Measurements from ENCODE around the gene HS3ST3B1.

HS3ST3B1 gene

GRCh38 chr17:14323522-14323981, 22.7 kb downstream of the HS3ST3B1 start:
- no peak for TF ChIP-seq CTCF (conservative IDR thresholded peaks at IDR 0.05)
- no peak overlapping the region for H3K27ac ChIP-seq

- no peak overlapping the region for H3K27ac ChIP-seq
- TF ChIP-seq CTCF (conservative IDR thresholded peaks at IDR 0.05): no peak
These were observed 24.8 kb downstream of the HS3ST3B1 start for GRCh38 chr17:14325618-14326167.

- no peak for TF ChIP-seq CTCF (conservative IDR thresholded peaks at IDR 0.05)
- no peak overlapping the region for H3K27ac ChIP-seq
These were observed 29.1 kb downstream of the HS3ST3B1 start for GRCh38 chr17:14329900-14330491.

- no peak overlapping the region for H3K27ac ChIP-seq
- no peak for TF ChIP-seq CTCF (conservative IDR thresholded peaks at IDR 0.05)
These were observed 29.6 kb downstream of the HS3ST3B1 start for GRCh38 chr17:14330492-14330962.

GRCh38 chr17:14331225-14331981, 30.5 kb downstream of the HS3ST3B1 start:
- no peak for TF ChIP-seq CTCF (conservative IDR thresholded peaks at IDR 0.05)
- no peak overlapping the region for H3K27ac ChIP-seq

GRCh38 chr17:14331982-14332298, 31.1 kb downstream of the HS3ST3B1 start:
- H3K27ac ChIP-seq: no peak overlapping the region
- TF ChIP-seq CTCF (conservative IDR thresholded peaks at IDR 0.05): no peak

GRCh38 chr17:14332331-14332730, 31.4 kb downstream of the HS3ST3B1 start:
- TF ChIP-seq CTCF (conservative IDR thresholded peaks at IDR 0.05): no peak

More at GRCh38 chr17:14332331-14332730, 31.4 kb downstream of the HS3ST3B1 start:
- no peak overlapping the region for H3K27ac ChIP-seq
